B cell (primary cell): ENCODE results near the gene MAP3K5. TPM values are rescaled to one million over a fixed set of nuclear protein-coding genes. Genes with fewer than 3 reads are reported as not detected.

ENCODE experiments used
- ATAC-seq: fragments of 200-7000 bp; cut with Tn5 transposase; one replicate; pipeline ENCODE4 v1.10.0; 2021; ENCODE audit warnings: low read depth, mild to moderate bottlenecking, moderate number of reproducible peaks, moderate library complexity
- CTCF ChIA-PET: fragments of 350-600 bp; sonication (Branson Sonifier 250); formaldehyde crosslinking; loops from one replicate; lab custom pipeline; 2021; ENCODE audit warnings: antibody characterized with exemption, inconsistent platforms; lab: Charles Lee
- POLR2A ChIA-PET: fragments of 350-600 bp; sonication (Branson Sonifier 250); formaldehyde crosslinking; loops from one replicate; lab custom pipeline; 2021; ENCODE audit warnings: antibody characterized with exemption; lab: Charles Lee
- DNase-seq: peaks from one replicate; pipeline ENCODE4 v3.0.0; 2013
- H2AFZ ChIP-seq: 2 replicates; pipeline ENCODE4 v1.6.1; 2012; ENCODE audit warnings: mild to moderate bottlenecking, low read depth, low read length; ENCODE audit not compliant: insufficient read depth, poor library complexity, severe bottlenecking
- H3K27ac ChIP-seq, 2 donors: 1 replicate in 1 of 2; 2 replicates in 1 of 2; pipeline ENCODE4 v1.5.1; 2012 to 2013; ENCODE audit warnings: low read length in 2 of 2, mild to moderate bottlenecking in 2 of 2, moderate library complexity in 1 of 2
- H3K27me3 ChIP-seq, 4 experiments: fragments of 200-600 bp in 1 of 4; sonication (generic) in 1 of 4; replicated peaks in 1 of 4; 1 replicate in 2 of 4; 2 replicates in 2 of 4; pipeline versions ENCODE4 v1.6.1 to v1.7.0; 2013 to 2016; ENCODE audit warnings: low read length in 3 of 4, mild to moderate bottlenecking in 2 of 4, mixed read lengths in 1 of 4, moderate library complexity in 1 of 4; ENCODE audit not compliant: insufficient read depth in 4 of 4, control insufficient read depth in 3 of 4; ENCODE audit errors: control extremely low read depth in 1 of 4
- H3K36me3 ChIP-seq, 2 experiments: replicated peaks in 1 of 2; 1 replicate in 1 of 2; 2 replicates in 1 of 2; pipeline versions ENCODE4 v1.6.1 to v1.7.1; 2013; ENCODE audit warnings: low read length in 1 of 2; ENCODE audit not compliant: insufficient read depth in 2 of 2, control insufficient read depth in 1 of 2; ENCODE audit errors: control extremely low read depth in 1 of 2, extremely low read depth in 1 of 2
- H3K4me1 ChIP-seq, 2 donors: fragments of 200-600 bp in 1 of 2; sonication (generic) in 1 of 2; 1 replicate in 1 of 2; 2 replicates in 1 of 2; pipeline versions ENCODE4 v1.5.1 to v1.6.1; 2013 to 2017; ENCODE audit warnings: low read length in 2 of 2; ENCODE audit not compliant: control insufficient read depth in 2 of 2, insufficient read depth in 2 of 2
- H3K4me2 ChIP-seq: replicated peaks from 2 replicates; pipeline ENCODE3; 2012; ENCODE audit warnings: mild to moderate bottlenecking, low read depth, low read length; ENCODE audit not compliant: poor library complexity, severe bottlenecking
- H3K4me3 ChIP-seq, 5 experiments: fragments of 200-600 bp in 1 of 5; sonication (generic) in 1 of 5; 1 replicate in 3 of 5; 2 replicates in 2 of 5; pipeline versions ENCODE4 v1.5.1 to v1.7.0; 2011 to 2016; ENCODE audit warnings: low read length in 4 of 5, mild to moderate bottlenecking in 4 of 5, low read depth in 2 of 5, control low read depth in 1 of 5, moderate library complexity in 1 of 5; ENCODE audit not compliant: insufficient read depth in 1 of 5; ENCODE audit errors: control extremely low read depth in 1 of 5, extremely low read depth in 1 of 5
- H3K79me2 ChIP-seq: fragments of 200-600 bp; sonication (generic); one replicate; pipeline ENCODE4 v1.6.0; 2016; ENCODE audit warnings: low read length; ENCODE audit not compliant: control insufficient read depth, insufficient read depth
- H3K9ac ChIP-seq: fragments of 200-600 bp; sonication (generic); 2 replicates; pipeline ENCODE4 v1.6.1; 2017; ENCODE audit warnings: mild to moderate bottlenecking, low read length, moderate library complexity
- H3K9me3 ChIP-seq, 3 donors: one replicate each; pipeline versions ENCODE4 v1.6.1 to v1.7.1; 2013; ENCODE audit warnings: low read length in 2 of 3; ENCODE audit not compliant: control insufficient read depth in 2 of 3, insufficient read depth in 1 of 3; ENCODE audit errors: control extremely low read depth in 1 of 3
- H4K20me1 ChIP-seq: 2 replicates; pipeline ENCODE4 v1.6.0; 2012; ENCODE audit warnings: mild to moderate bottlenecking, low read length; ENCODE audit not compliant: insufficient read depth, control insufficient read depth, poor library complexity, severe bottlenecking
- H3K27ac Mint-ChIP-seq: one replicate; pipeline ENCODE4 v1.8.0; 2021; ENCODE audit warnings: mixed read lengths
- H3K27me3 Mint-ChIP-seq: one replicate; pipeline ENCODE4 v1.8.0; 2021; ENCODE audit warnings: mixed read lengths
- H3K4me1 Mint-ChIP-seq: one replicate; pipeline ENCODE4 v1.8.0; 2021; ENCODE audit warnings: mixed read lengths
- H3K4me3 Mint-ChIP-seq: one replicate; pipeline ENCODE4 v1.8.0; 2021; ENCODE audit warnings: mixed read lengths
- H3K9me3 Mint-ChIP-seq: one replicate; pipeline ENCODE4 v1.8.0; 2022; ENCODE audit warnings: mixed read lengths; ENCODE audit not compliant: insufficient read depth
- CTCF ChIP-seq: fragments of 200-600 bp; IDR thresholded peaks from one replicate; pipeline ENCODE4 v1.8.0; 2022; ENCODE audit warnings: antibody characterized with exemption, mild to moderate bottlenecking
- EZH2 ChIP-seq: IDR thresholded peaks from 2 replicates; pipeline ENCODE4 v1.6.1; 2012; ENCODE audit warnings: borderline replicate concordance, low read depth, mild to moderate bottlenecking, moderate library complexity, low read length; ENCODE audit not compliant: insufficient read depth, poor library complexity, severe bottlenecking
- whole genome bisulfite sequencing: methylation state at CpG from one replicate; pipeline ENCODE4 v1.1.5; 2013; ENCODE audit warnings: missing lambda C conversion rate; ENCODE audit not compliant: insufficient coverage; 5-methylcytosine and 5-hydroxymethylcytosine counted together
- intact Hi-C: fragments of 100-400 bp; cut with micrococcal nuclease; formaldehyde crosslinking; loops from one replicate; pipeline ENCODE4 v1.10.0; 2022
- polyA plus RNA-seq: library from polyadenylated mRNA; depleted of rRNA; stranded (reverse); fragments of >200 nt; gene quantifications from 2 replicates; pipeline ENCODE4 v1.2.3, GENCODE V29; 2012
- total RNA-seq, 2 donors: library from RNA; stranded (reverse); fragments of 120-200 nt in 1 of 2; gene quantifications; 1 replicate in 1 of 2; 2 replicates in 1 of 2; pipeline versions ENCODE4 v1.2.3 to v1.2.4, GENCODE V29; 2013 to 2022

The MAP3K5 gene
- total and polyA plus RNA-seq, 2 donors (not counting 1 experiment from before 2014, with no cell fraction given), result 5.7 to 34.1 TPM

- Mint-ChIP-seq H3K27ac (no peak overlapping the region), H3K4me3 (no peak overlapping the region), H3K4me1 (peaks cover 3% of the 10 kb centered on the region), H3K27me3 (no peaks in the 10 kb centered on the region), H3K9me3 (peaks cover 3% of the 10 kb centered on the region)
- Histone ChIP-seq H3K9ac (no peak overlapping the region), H3K4me2 (no peak overlapping the region), H3K4me1 (no peaks in the 10 kb centered on the region), H3K27me3 (no peaks in the 10 kb centered on the region), H2AFZ (no peak overlapping the region), H3K4me3 (no peak overlapping the region), H3K9me3 (no peaks in the 10 kb centered on the region), H3K79me2 (no peaks in the 10 kb centered on the region), H4K20me1 (peaks cover 7% of the 10 kb centered on the region), H3K36me3 (peaks cover 3% of the 10 kb centered on the region in 2 experiments), H3K27ac (no peak overlapping the region)
- ChIA-PET CTCF (interaction anchor here (0.6 to 2.5 kb wide), 3 partner anchors 36 to 98 kb away, joined by 3 to 6 read pairs (median 4); no protein-coding TSS in a partner anchor), POLR2A (no interaction called here)
- no peak for DNase-seq
- intact Hi-C loops, result no loop called here
- ATAC-seq, result no peak
- WGBS, result 98% methylated on average over 3 of the region's 4 CpGs
- no peak for TF ChIP-seq CTCF
- no peak for TF ChIP-seq EZH2
Measured at GRCh38 chr6:136683209-136683941, 108.9 kb downstream of the MAP3K5 start.

DNA sequence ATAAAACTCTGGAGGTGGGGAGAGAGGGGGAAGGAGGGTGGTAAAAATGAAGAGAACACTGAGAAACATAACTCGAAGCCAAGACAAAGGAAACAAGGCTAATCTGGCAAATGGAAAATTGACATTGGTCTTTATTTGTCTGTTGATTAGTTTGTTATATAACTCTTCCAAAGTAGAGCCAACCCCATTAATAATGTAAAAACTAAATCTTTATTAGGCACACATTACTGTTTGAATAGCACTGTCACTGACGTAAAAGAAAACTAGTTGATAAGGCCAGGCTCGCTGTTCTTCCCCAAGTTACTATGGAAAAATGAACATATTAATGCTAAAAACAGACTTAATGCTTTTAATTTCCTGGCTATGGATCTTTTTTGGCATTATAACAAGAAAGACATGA, 110.0 kb downstream of the MAP3K5 start:
- no peak overlapping the region for H3K27ac ChIP-seq
- no peaks in the 10 kb centered on the region for H3K79me2 ChIP-seq
- H3K9me3 ChIP-seq, result no peaks in the 10 kb centered on the region
- CTCF ChIA-PET, result interaction anchor here (1.3 kb wide), 1 partner anchor 38 kb away, joined by 3 read pairs; no protein-coding TSS in a partner anchor
- TF ChIP-seq EZH2, result no peak
- TF ChIP-seq CTCF, result no peak
- no peak overlapping the region for H2AFZ ChIP-seq
- H4K20me1 ChIP-seq, result peaks cover 7% of the 10 kb centered on the region
- no peak overlapping the region for H3K4me2 ChIP-seq
- Mint-ChIP-seq H3K4me1 (peaks cover 3% of the 10 kb centered on the region), H3K9me3 (no peaks in the 10 kb centered on the region), H3K27ac (no peak overlapping the region), H3K4me3 (no peak overlapping the region), H3K27me3 (no peaks in the 10 kb centered on the region)
- peaks cover 3 to 8% of the 10 kb centered on the region in 2 experiments for H3K36me3 ChIP-seq
- H3K9ac ChIP-seq, result no peak overlapping the region
- H3K27me3 ChIP-seq, result no peaks in the 10 kb centered on the region
- DNase-seq (no peak), ATAC-seq (no peak)
- no peaks in the 10 kb centered on the region for H3K4me1 ChIP-seq
- intact Hi-C loops, result no loop called here
- POLR2A ChIA-PET, result no interaction called here
- H3K4me3 ChIP-seq, result no peak overlapping the region
- WGBS, result 100% methylated on average over 1 of the region's 3 CpGs
